CD14-positive monocyte (primary cell): ENCODE results near the gene CRY2. TPM values are rescaled to one million over a fixed set of nuclear protein-coding genes. Genes with fewer than 3 reads are reported as not detected.
A peak's percentile ranks its signal among the peaks of the same experiment; 100 is the strongest.

Experiments used
- DNase-seq, 3 donors: peaks; one replicate each; pipeline ENCODE4 v3.0.0-alpha.2; 2011 to 2022
- H2AFZ ChIP-seq: 2 replicates; pipeline ENCODE4 v1.6.0; 2012; ENCODE audit warnings: mild to moderate bottlenecking, low read depth, low read length, inconsistent platforms; ENCODE audit not compliant: insufficient read depth, poor library complexity, severe bottlenecking
- H3K27ac ChIP-seq, 2 donors: 1 replicate in 1 of 2; 2 replicates in 1 of 2; pipeline ENCODE4 v1.5.1; 2012 to 2013; ENCODE audit warnings: low read length in 2 of 2, control low read depth in 1 of 2, inconsistent platforms in 1 of 2, low read depth in 1 of 2, mild to moderate bottlenecking in 1 of 2
- H3K27me3 ChIP-seq, 2 donors: one replicate each; pipeline versions ENCODE4 v1.6.0 to v1.6.1; 2011 to 2013; ENCODE audit warnings: low read length in 2 of 2; ENCODE audit not compliant: control insufficient read depth in 2 of 2, insufficient read depth in 2 of 2
- H3K36me3 ChIP-seq, 2 donors: replicated peaks in 1 of 2; 1 replicate in 1 of 2; 2 replicates in 1 of 2; pipeline versions ENCODE4 v1.5.1 to v1.6.1; 2012 to 2013; ENCODE audit warnings: low read length in 2 of 2, control low read depth in 1 of 2, inconsistent platforms in 1 of 2, mild to moderate bottlenecking in 1 of 2; ENCODE audit not compliant: insufficient read depth in 2 of 2, control insufficient read depth in 1 of 2
- H3K4me1 ChIP-seq, 2 donors: 1 replicate in 1 of 2; 2 replicates in 1 of 2; pipeline versions ENCODE4 v1.5.1 to v1.6.1; 2012 to 2013; ENCODE audit warnings: low read length in 2 of 2, control low read depth in 1 of 2, inconsistent platforms in 1 of 2, mild to moderate bottlenecking in 1 of 2, moderate library complexity in 1 of 2; ENCODE audit not compliant: insufficient read depth in 2 of 2, control insufficient read depth in 1 of 2
- H3K4me2 ChIP-seq: replicated peaks from 2 replicates; pipeline ENCODE3; 2012; ENCODE audit warnings: low read length, moderate library complexity, mild to moderate bottlenecking; ENCODE audit not compliant: poor library complexity, severe bottlenecking; ENCODE audit errors: extremely low read depth
- H3K4me3 ChIP-seq, 3 experiments: fragments of 200-600 bp in 1 of 3; sonication (generic) in 1 of 3; replicated peaks in 1 of 3; 1 replicate in 2 of 3; 2 replicates in 1 of 3; pipeline ENCODE4 v1.5.1; 2011 to 2013; ENCODE audit warnings: low read length in 3 of 3, mild to moderate bottlenecking in 3 of 3, control low read depth in 2 of 3, low read depth in 2 of 3, inconsistent platforms in 1 of 3, moderate library complexity in 1 of 3
- H3K79me2 ChIP-seq: 2 replicates; pipeline ENCODE4 v1.6.0; 2012; ENCODE audit warnings: mild to moderate bottlenecking, control low read depth, inconsistent platforms, low read length, moderate library complexity; ENCODE audit not compliant: insufficient read depth
- H3K9ac ChIP-seq: 2 replicates; pipeline ENCODE4 v1.6.0; 2017; ENCODE audit warnings: low read length, mild to moderate bottlenecking; ENCODE audit not compliant: insufficient read depth, poor library complexity, severe bottlenecking
- H3K9me3 ChIP-seq, 2 donors: replicated peaks in 1 of 2; 1 replicate in 1 of 2; 2 replicates in 1 of 2; pipeline versions ENCODE4 v1.5.1 to v1.6.1; 2012 to 2013; ENCODE audit warnings: low read length in 2 of 2, control low read depth in 1 of 2; ENCODE audit not compliant: control insufficient read depth in 1 of 2, insufficient read depth in 1 of 2
- H4K20me1 ChIP-seq: 2 replicates; pipeline ENCODE4 v1.6.0; 2012; ENCODE audit warnings: mild to moderate bottlenecking, low read length, control low read depth, moderate library complexity; ENCODE audit not compliant: insufficient read depth
- H3K27ac Mint-ChIP-seq, 7 donors: one replicate each; pipeline ENCODE4 v1.8.0; 2020; ENCODE audit warnings: mild to moderate bottlenecking in 7 of 7, mixed read lengths in 7 of 7, moderate library complexity in 6 of 7, inconsistent platforms in 2 of 7
- H3K27me3 Mint-ChIP-seq, 3 donors: one replicate each; pipeline ENCODE4 v1.8.0; 2021 to 2022; ENCODE audit warnings: low read depth in 3 of 3, mild to moderate bottlenecking in 3 of 3, mixed read lengths in 3 of 3, moderate library complexity in 3 of 3, inconsistent platforms in 1 of 3
- H3K36me3 Mint-ChIP-seq, 2 donors: one replicate each; pipeline ENCODE4 v1.8.0; 2020; ENCODE audit warnings: mixed read lengths in 2 of 2, inconsistent platforms in 1 of 2, mild to moderate bottlenecking in 1 of 2
- H3K4me1 Mint-ChIP-seq: one replicate; pipeline ENCODE4 v1.8.0; 2020; ENCODE audit warnings: mild to moderate bottlenecking, mixed read lengths
- H3K4me3 Mint-ChIP-seq, 2 donors: one replicate each; pipeline ENCODE4 v1.8.0; 2020; ENCODE audit warnings: mild to moderate bottlenecking in 2 of 2, mixed read lengths in 2 of 2, moderate library complexity in 1 of 2
- H3K9me3 Mint-ChIP-seq, 7 donors: one replicate each; pipeline ENCODE4 v1.8.0; 2020 to 2022; ENCODE audit warnings: mixed read lengths in 7 of 7, mild to moderate bottlenecking in 6 of 7, moderate library complexity in 6 of 7, inconsistent platforms in 2 of 7
- CTCF ChIP-seq: fragments of 200-600 bp; IDR thresholded peaks from one replicate; pipeline ENCODE4 v1.8.0; 2022; ENCODE audit warnings: antibody characterized with exemption, mild to moderate bottlenecking
- WGBS: methylation state at CpG from one replicate; pipeline ENCODE4 v1.1.5; 2013; ENCODE audit warnings: missing lambda C conversion rate; ENCODE audit not compliant: insufficient coverage; 5-methylcytosine and 5-hydroxymethylcytosine counted together
- intact Hi-C, 2 donors: fragments of 100-400 bp; cut with micrococcal nuclease; formaldehyde crosslinking; loops; one replicate each; pipeline versions ENCODE4 v1.15.0 to v1.15.1; 2023
- polyA plus RNA-seq, 3 donors: library from polyadenylated mRNA; depleted of rRNA in 1 of 3; unstranded in 2 of 3; stranded (reverse) in 1 of 3; fragments of 300-500 nt in 2 of 3; fragments of >200 nt in 1 of 3; fragmentation: Illumina TruSeq in 2 of 3; gene quantifications; 1 replicate in 2 of 3; 2 replicates in 1 of 3; pipeline ENCODE4 v1.2.3, GENCODE V29; 2012 to 2021

The CRY2 gene
- polyA plus RNA-seq, 3 donors, result 5.1 to 12.5 (median 7.2) TPM

GRCh38 chr11:45918962-45919675 lies 71.8 kb downstream of the CRY2 start:
- Histone ChIP-seq H3K79me2 (peaks cover 29% of the 10 kb centered on the region), H3K4me1 (peaks cover 20 to 35% of the 10 kb centered on the region in 2 donors), H3K4me2 (peak overlapping the region; percentile 92), H3K27me3 (peaks cover 6 to 23% of the 10 kb centered on the region in 2 donors), H3K9me3 (no peaks in the 10 kb centered on the region), H3K9ac (peak overlapping the region; percentile 90), H3K36me3 (peaks cover 21 to 24% of the 10 kb centered on the region in 2 donors), H2AFZ (peak overlapping the region; percentile 96), H4K20me1 (peaks cover 16% of the 10 kb centered on the region), H3K27ac (no peak overlapping the region), H3K4me3 (peak overlapping the region in 2 of 3 experiments; percentile 82 to 91)
- Mint-ChIP-seq H3K27me3 (peaks cover 15 to 29% (median 24%) of the 10 kb centered on the region in 3 donors), H3K4me1 (peaks cover 36% of the 10 kb centered on the region), H3K27ac (peak overlapping the region in 4 of 7 donors; percentile 28 to 98 (median 96)), H3K4me3 (peak overlapping the region; percentile 97 to 98), H3K36me3 (peaks cover 27 to 28% of the 10 kb centered on the region in 2 donors), H3K9me3 (peaks cover 0 to 10% (median 4%) of the 10 kb centered on the region in 7 donors)
- 41% methylated on average over 3 of the region's 7 CpGs for WGBS
- intact Hi-C loops, result loop anchor here (5.0 to 10.0 kb wide), 2 partner anchors 72 to 696 kb away; partner anchors contain the start of genes CRY2 (in 2 of the 2), ATG13 (in 1 of the 2) and HARBI1 (in 1 of the 2)
- DNase-seq, result no peak
- no peak for TF ChIP-seq CTCF

GRCh38 chr11:45919806-45920530 lies 72.7 kb downstream of the CRY2 start:
- Mint-ChIP-seq H3K4me1 (peaks cover 40% of the 10 kb centered on the region), H3K9me3 (peaks cover 0 to 10% (median 6%) of the 10 kb centered on the region in 7 donors), H3K27ac (peak overlapping the region in 1 of 7 donors; percentile 75), H3K36me3 (peaks cover 19 to 24% of the 10 kb centered on the region in 2 donors), H3K4me3 (no peak overlapping the region), H3K27me3 (peaks cover 19 to 35% (median 30%) of the 10 kb centered on the region in 3 donors)
- Histone ChIP-seq H3K9me3 (no peaks in the 10 kb centered on the region), H3K9ac (no peak overlapping the region), H4K20me1 (peaks cover 15% of the 10 kb centered on the region), H3K4me2 (no peak overlapping the region), H2AFZ (no peak overlapping the region), H3K36me3 (peaks cover 12 to 15% of the 10 kb centered on the region in 2 donors), H3K27ac (no peak overlapping the region), H3K79me2 (peaks cover 26% of the 10 kb centered on the region), H3K4me3 (no peak overlapping the region), H3K4me1 (peaks cover 20 to 35% of the 10 kb centered on the region in 2 donors), H3K27me3 (peaks cover 6 to 23% of the 10 kb centered on the region in 2 donors)
- intact Hi-C loops, result loop anchor here (5.0 to 10.0 kb wide), 2 partner anchors 73 to 695 kb away; partner anchors contain the start of genes CRY2 (in 2 of the 2), ATG13 (in 1 of the 2) and HARBI1 (in 1 of the 2)
- WGBS, result 59% methylated on average over 5 of the region's 13 CpGs
- DNase-seq, result no peak
- TF ChIP-seq CTCF, result no peak
